GM12878 (cell line): ENCODE measurements around the gene RFLNA.

Source experiments
- FOS ChIP-seq: IDR thresholded peaks from 3 replicates; pipeline ENCODE4 v1.6.1; 2011; ENCODE audit warnings: borderline replicate concordance; ENCODE audit not compliant: insufficient read length; ENCODE audit errors: extremely low read depth
- FOXK2 ChIP-seq: fragments of 450-650 bp; IDR thresholded peaks from 2 replicates; pipeline ENCODE4 v1.6.1; 2017; ENCODE audit warnings: mild to moderate bottlenecking, moderate library complexity
- GABPA ChIP-seq: IDR thresholded peaks from 2 replicates; pipeline ENCODE4 v1.6.1; 2014; ENCODE audit warnings: antibody characterized with exemption, low read depth, mild to moderate bottlenecking, inconsistent platforms
- NFYB ChIP-seq: IDR thresholded peaks from 2 replicates; pipeline ENCODE4 v1.6.1; 2011; ENCODE audit warnings: low read depth, mild to moderate bottlenecking, low read length, improper control_type of control experiment, moderate library complexity; ENCODE audit not compliant: insufficient read depth
- PAX5 ChIP-seq: IDR thresholded peaks from 2 replicates; pipeline ENCODE4 v1.6.1; 2011; ENCODE audit warnings: low read depth, low read length, borderline replicate concordance
- POLR2AphosphoS5 ChIP-seq: IDR thresholded peaks from 2 replicates; pipeline ENCODE4 v1.6.1; 2011; ENCODE audit warnings: mild to moderate bottlenecking, low read length, inconsistent platforms
- SMC3 ChIP-seq: IDR thresholded peaks from 2 replicates; pipeline ENCODE4 v1.6.1; 2011; ENCODE audit warnings: low read length, improper control_type of control experiment, borderline replicate concordance
- SP1 ChIP-seq: IDR thresholded peaks from one replicate; pipeline ENCODE4 v1.6.1; 2011; ENCODE audit warnings: low read depth, low read length
- TAF1 ChIP-seq: IDR thresholded peaks from 2 replicates; pipeline ENCODE4 v1.6.1; 2011; ENCODE audit warnings: mild to moderate bottlenecking, low read depth, low read length, borderline replicate concordance
- YBX1 ChIP-seq: fragments of 450-650 bp; IDR thresholded peaks from 2 replicates; pipeline ENCODE4 v1.6.1; 2016; ENCODE audit warnings: antibody characterized with exemption
- TF ChIP-seq, protein P1 (sequence below), 3 experiments: IDR thresholded peaks in 2 of 3; conservative IDR thresholded peaks in 1 of 3; 2 replicates each; pipeline ENCODE4 v1.5.1; 2011; ENCODE audit warnings: low read depth in 3 of 3, low read length in 3 of 3, mild to moderate bottlenecking in 3 of 3, control low read depth in 2 of 3, moderate library complexity in 2 of 3, inconsistent platforms in 1 of 3, mixed read lengths in 1 of 3; ENCODE audit not compliant: control insufficient read depth in 2 of 3, insufficient read depth in 1 of 3; ENCODE audit errors: extremely low read depth in 1 of 3
- TF ChIP-seq, protein P2 (sequence below): fragments of 450-650 bp; IDR thresholded peaks from 2 replicates; pipeline ENCODE4 v1.6.1; 2017; ENCODE audit warnings: mild to moderate bottlenecking
- TF ChIP-seq, protein P3 (sequence below): fragments of 450-650 bp; IDR thresholded peaks from 2 replicates; pipeline ENCODE4 v1.6.1; 2017; ENCODE audit warnings: mild to moderate bottlenecking, moderate library complexity

DNA sequence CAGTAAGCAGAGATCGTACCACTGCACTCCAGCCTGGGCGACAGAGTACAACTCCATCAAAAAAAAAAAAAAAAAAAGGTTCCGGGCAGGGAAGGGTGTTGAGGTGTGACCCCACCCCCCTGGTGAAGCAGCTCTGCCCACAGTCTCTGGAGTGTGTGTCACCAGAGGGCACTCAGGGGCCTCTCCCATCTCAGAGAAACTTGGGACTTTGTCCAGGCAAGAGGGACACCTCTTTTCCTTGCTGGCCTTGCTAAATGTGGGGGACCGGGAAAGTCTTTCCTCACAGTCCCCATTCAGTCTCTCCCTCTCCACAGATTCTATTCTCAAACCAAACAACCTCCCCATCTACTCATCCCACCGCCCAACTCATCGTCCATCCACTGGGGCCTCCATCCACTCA is 43.6 kb downstream of the RFLNA start:
- TF ChIP-seq NFYB (no peak), GABPA (no peak), FOS (no peak), SMC3 (no peak), TAF1 (no peak), POLR2AphosphoS5 (no peak), FOXK2 (no peak), YBX1 (no peak), PAX5 (no peak), SP1 (no peak)
- TF ChIP-seq, protein P1, sequence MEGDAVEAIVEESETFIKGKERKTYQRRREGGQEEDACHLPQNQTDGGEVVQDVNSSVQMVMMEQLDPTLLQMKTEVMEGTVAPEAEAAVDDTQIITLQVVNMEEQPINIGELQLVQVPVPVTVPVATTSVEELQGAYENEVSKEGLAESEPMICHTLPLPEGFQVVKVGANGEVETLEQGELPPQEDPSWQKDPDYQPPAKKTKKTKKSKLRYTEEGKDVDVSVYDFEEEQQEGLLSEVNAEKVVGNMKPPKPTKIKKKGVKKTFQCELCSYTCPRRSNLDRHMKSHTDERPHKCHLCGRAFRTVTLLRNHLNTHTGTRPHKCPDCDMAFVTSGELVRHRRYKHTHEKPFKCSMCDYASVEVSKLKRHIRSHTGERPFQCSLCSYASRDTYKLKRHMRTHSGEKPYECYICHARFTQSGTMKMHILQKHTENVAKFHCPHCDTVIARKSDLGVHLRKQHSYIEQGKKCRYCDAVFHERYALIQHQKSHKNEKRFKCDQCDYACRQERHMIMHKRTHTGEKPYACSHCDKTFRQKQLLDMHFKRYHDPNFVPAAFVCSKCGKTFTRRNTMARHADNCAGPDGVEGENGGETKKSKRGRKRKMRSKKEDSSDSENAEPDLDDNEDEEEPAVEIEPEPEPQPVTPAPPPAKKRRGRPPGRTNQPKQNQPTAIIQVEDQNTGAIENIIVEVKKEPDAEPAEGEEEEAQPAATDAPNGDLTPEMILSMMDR (IDR thresholded peaks at IDR 0.05 in 2 of 3, conservative IDR thresholded peaks at IDR 0.05 in 1 of 3; ENCODE audit: control insufficient read depth in 2 of 3, extremely low read depth in 1 of 3, insufficient read depth in 1 of 3, low read depth in 3 of 3, low read length in 3 of 3) = no peak
- TF ChIP-seq, protein P2, sequence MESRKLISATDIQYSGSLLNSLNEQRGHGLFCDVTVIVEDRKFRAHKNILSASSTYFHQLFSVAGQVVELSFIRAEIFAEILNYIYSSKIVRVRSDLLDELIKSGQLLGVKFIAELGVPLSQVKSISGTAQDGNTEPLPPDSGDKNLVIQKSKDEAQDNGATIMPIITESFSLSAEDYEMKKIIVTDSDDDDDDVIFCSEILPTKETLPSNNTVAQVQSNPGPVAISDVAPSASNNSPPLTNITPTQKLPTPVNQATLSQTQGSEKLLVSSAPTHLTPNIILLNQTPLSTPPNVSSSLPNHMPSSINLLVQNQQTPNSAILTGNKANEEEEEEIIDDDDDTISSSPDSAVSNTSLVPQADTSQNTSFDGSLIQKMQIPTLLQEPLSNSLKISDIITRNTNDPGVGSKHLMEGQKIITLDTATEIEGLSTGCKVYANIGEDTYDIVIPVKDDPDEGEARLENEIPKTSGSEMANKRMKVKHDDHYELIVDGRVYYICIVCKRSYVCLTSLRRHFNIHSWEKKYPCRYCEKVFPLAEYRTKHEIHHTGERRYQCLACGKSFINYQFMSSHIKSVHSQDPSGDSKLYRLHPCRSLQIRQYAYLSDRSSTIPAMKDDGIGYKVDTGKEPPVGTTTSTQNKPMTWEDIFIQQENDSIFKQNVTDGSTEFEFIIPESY = no peak
- TF ChIP-seq, protein P3, sequence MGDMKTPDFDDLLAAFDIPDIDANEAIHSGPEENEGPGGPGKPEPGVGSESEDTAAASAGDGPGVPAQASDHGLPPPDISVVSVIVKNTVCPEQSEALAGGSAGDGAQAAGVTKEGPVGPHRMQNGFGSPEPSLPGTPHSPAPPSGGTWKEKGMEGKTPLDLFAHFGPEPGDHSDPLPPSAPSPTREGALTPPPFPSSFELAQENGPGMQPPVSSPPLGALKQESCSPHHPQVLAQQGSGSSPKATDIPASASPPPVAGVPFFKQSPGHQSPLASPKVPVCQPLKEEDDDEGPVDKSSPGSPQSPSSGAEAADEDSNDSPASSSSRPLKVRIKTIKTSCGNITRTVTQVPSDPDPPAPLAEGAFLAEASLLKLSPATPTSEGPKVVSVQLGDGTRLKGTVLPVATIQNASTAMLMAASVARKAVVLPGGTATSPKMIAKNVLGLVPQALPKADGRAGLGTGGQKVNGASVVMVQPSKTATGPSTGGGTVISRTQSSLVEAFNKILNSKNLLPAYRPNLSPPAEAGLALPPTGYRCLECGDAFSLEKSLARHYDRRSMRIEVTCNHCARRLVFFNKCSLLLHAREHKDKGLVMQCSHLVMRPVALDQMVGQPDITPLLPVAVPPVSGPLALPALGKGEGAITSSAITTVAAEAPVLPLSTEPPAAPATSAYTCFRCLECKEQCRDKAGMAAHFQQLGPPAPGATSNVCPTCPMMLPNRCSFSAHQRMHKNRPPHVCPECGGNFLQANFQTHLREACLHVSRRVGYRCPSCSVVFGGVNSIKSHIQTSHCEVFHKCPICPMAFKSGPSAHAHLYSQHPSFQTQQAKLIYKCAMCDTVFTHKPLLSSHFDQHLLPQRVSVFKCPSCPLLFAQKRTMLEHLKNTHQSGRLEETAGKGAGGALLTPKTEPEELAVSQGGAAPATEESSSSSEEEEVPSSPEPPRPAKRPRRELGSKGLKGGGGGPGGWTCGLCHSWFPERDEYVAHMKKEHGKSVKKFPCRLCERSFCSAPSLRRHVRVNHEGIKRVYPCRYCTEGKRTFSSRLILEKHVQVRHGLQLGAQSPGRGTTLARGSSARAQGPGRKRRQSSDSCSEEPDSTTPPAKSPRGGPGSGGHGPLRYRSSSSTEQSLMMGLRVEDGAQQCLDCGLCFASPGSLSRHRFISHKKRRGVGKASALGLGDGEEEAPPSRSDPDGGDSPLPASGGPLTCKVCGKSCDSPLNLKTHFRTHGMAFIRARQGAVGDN = no peak
